Measurements from ENCODE around the gene MYOZ3.

MYOZ3 gene

GRCh38 chr5:150653145-150653761 is 7.8 kb upstream of the MYOZ3 start:
- 87 to 94% methylated on average over 4 of the region's 5 CpGs for WGBS, 2 experiments (ENCODE audit: insufficient coverage in 2 of 2)
- H3K4me1 ChIP-seq (ENCODE audit: control insufficient read depth, insufficient read depth, low read length, poor library complexity, severe bottlenecking) = peaks cover 16% of the 10 kb centered on the region
- H3K27ac ChIP-seq (ENCODE audit: low read depth, low read length, severe bottlenecking) = no peak overlapping the region
- H3K4me3 ChIP-seq (ENCODE audit: extremely low read depth, insufficient read depth, low read length, poor library complexity, severe bottlenecking) = no peak overlapping the region
- peaks cover 53% of the 10 kb centered on the region for H3K36me3 ChIP-seq (ENCODE audit: control insufficient read depth, insufficient read depth, low read length)
- peaks cover 5% of the 10 kb centered on the region for H3K9me3 ChIP-seq (ENCODE audit: control insufficient read depth, low read length)

- Histone ChIP-seq H3K27ac (ENCODE audit: low read depth, low read length, severe bottlenecking) (no peak overlapping the region), H3K36me3 (ENCODE audit: control insufficient read depth, insufficient read depth, low read length) (peaks cover 46% of the 10 kb centered on the region), H3K4me3 (ENCODE audit: extremely low read depth, insufficient read depth, low read length, poor library complexity, severe bottlenecking) (no peak overlapping the region), H3K4me1 (ENCODE audit: control insufficient read depth, insufficient read depth, low read length, poor library complexity, severe bottlenecking) (peaks cover 19% of the 10 kb centered on the region), H3K9me3 (ENCODE audit: control insufficient read depth, low read length) (peaks cover 6% of the 10 kb centered on the region)
- 100% methylated on average over 1 of the region's 2 CpGs for WGBS, 2 experiments (ENCODE audit: insufficient coverage in 2 of 2)
Observed at GRCh38 chr5:150653762-150654556, 7.1 kb upstream of the MYOZ3 start.

GRCh38 chr5:150655221-150655620 is 5.8 kb upstream of the MYOZ3 start:
- 87 to 95% methylated on average over 3 of the region's 3 CpGs for WGBS, 2 experiments (ENCODE audit: insufficient coverage in 2 of 2)
- Histone ChIP-seq H3K4me3 (ENCODE audit: extremely low read depth, insufficient read depth, low read length, poor library complexity, severe bottlenecking) (no peak overlapping the region), H3K27ac (ENCODE audit: low read depth, low read length, severe bottlenecking) (no peak overlapping the region), H3K36me3 (ENCODE audit: control insufficient read depth, insufficient read depth, low read length) (peaks cover 33% of the 10 kb centered on the region), H3K9me3 (ENCODE audit: control insufficient read depth, low read length) (peaks cover 6% of the 10 kb centered on the region), H3K4me1 (ENCODE audit: control insufficient read depth, insufficient read depth, low read length, poor library complexity, severe bottlenecking) (peaks cover 24% of the 10 kb centered on the region)

GRCh38 chr5:150656191-150657132 is 4.6 kb upstream of the MYOZ3 start:
- H3K4me3 ChIP-seq (ENCODE audit: extremely low read depth, insufficient read depth, low read length, poor library complexity, severe bottlenecking) = peak overlapping the region; percentile 47
- peaks cover 28% of the 10 kb centered on the region for H3K4me1 ChIP-seq (ENCODE audit: control insufficient read depth, insufficient read depth, low read length, poor library complexity, severe bottlenecking)
- peaks cover 6% of the 10 kb centered on the region for H3K9me3 ChIP-seq (ENCODE audit: control insufficient read depth, low read length)
- H3K36me3 ChIP-seq (ENCODE audit: control insufficient read depth, insufficient read depth, low read length) = peaks cover 21% of the 10 kb centered on the region
- no peak overlapping the region for H3K27ac ChIP-seq (ENCODE audit: low read depth, low read length, severe bottlenecking)
- WGBS, 2 experiments (ENCODE audit: insufficient coverage in 2 of 2) = 2 to 4% methylated on average over 44 to 83 of the region's 99 CpGs

- Histone ChIP-seq H3K4me1 (ENCODE audit: control insufficient read depth, insufficient read depth, low read length, poor library complexity, severe bottlenecking) (peaks cover 19% of the 10 kb centered on the region), H3K4me3 (ENCODE audit: extremely low read depth, insufficient read depth, low read length, poor library complexity, severe bottlenecking) (no peak overlapping the region), H3K36me3 (ENCODE audit: control insufficient read depth, insufficient read depth, low read length) (peaks cover 8% of the 10 kb centered on the region), H3K9me3 (ENCODE audit: control insufficient read depth, low read length) (peaks cover 6% of the 10 kb centered on the region), H3K27ac (ENCODE audit: low read depth, low read length, severe bottlenecking) (no peak overlapping the region)
- 96 to 100% methylated on average over 2 to 4 of the region's 4 CpGs for WGBS, 2 experiments (ENCODE audit: insufficient coverage in 2 of 2)
Observed at GRCh38 chr5:150658121-150658520, 2.9 kb upstream of the MYOZ3 start.

GRCh38 chr5:150658699-150659265 is 2.3 kb upstream of the MYOZ3 start:
- peaks cover 8% of the 10 kb centered on the region for H3K36me3 ChIP-seq (ENCODE audit: control insufficient read depth, insufficient read depth, low read length)
- H3K9me3 ChIP-seq (ENCODE audit: control insufficient read depth, low read length) = peaks cover 6% of the 10 kb centered on the region
- H3K4me3 ChIP-seq (ENCODE audit: extremely low read depth, insufficient read depth, low read length, poor library complexity, severe bottlenecking) = no peak overlapping the region
- 63% methylated on average over 3 of the region's 3 CpGs for WGBS, 2 experiments (ENCODE audit: insufficient coverage in 2 of 2)
- no peak overlapping the region for H3K27ac ChIP-seq (ENCODE audit: low read depth, low read length, severe bottlenecking)
- H3K4me1 ChIP-seq (ENCODE audit: control insufficient read depth, insufficient read depth, low read length, poor library complexity, severe bottlenecking) = peaks cover 19% of the 10 kb centered on the region

GRCh38 chr5:150659360-150660107 is 1.5 kb upstream of the MYOZ3 start:
- Histone ChIP-seq H3K4me3 (ENCODE audit: extremely low read depth, insufficient read depth, low read length, poor library complexity, severe bottlenecking) (no peak overlapping the region), H3K9me3 (ENCODE audit: control insufficient read depth, low read length) (peaks cover 6% of the 10 kb centered on the region), H3K27ac (ENCODE audit: low read depth, low read length, severe bottlenecking) (no peak overlapping the region), H3K36me3 (ENCODE audit: control insufficient read depth, insufficient read depth, low read length) (peaks cover under 1% of the 10 kb centered on the region), H3K4me1 (ENCODE audit: control insufficient read depth, insufficient read depth, low read length, poor library complexity, severe bottlenecking) (peaks cover 19% of the 10 kb centered on the region)
- WGBS, 2 experiments (ENCODE audit: insufficient coverage in 2 of 2) = 95 to 97% methylated on average over 7 to 11 of the region's 11 CpGs

- Histone ChIP-seq H3K4me1 (ENCODE audit: control insufficient read depth, insufficient read depth, low read length, poor library complexity, severe bottlenecking) (peaks cover 19% of the 10 kb centered on the region), H3K27ac (ENCODE audit: low read depth, low read length, severe bottlenecking) (peak overlapping the region; percentile 71), H3K4me3 (ENCODE audit: extremely low read depth, insufficient read depth, low read length, poor library complexity, severe bottlenecking) (no peak overlapping the region), H3K36me3 (ENCODE audit: control insufficient read depth, insufficient read depth, low read length) (no peaks in the 10 kb centered on the region), H3K9me3 (ENCODE audit: control insufficient read depth, low read length) (peaks cover 6% of the 10 kb centered on the region)
- WGBS, 2 experiments (ENCODE audit: insufficient coverage in 2 of 2) = 86 to 94% methylated on average over 3 of the region's 4 CpGs
Observed at GRCh38 chr5:150660108-150660831, 781 bp upstream of the MYOZ3 start.

GRCh38 chr5:150661821-150662596 is 958 bp downstream of the MYOZ3 start:
- no peak overlapping the region for H3K27ac ChIP-seq (ENCODE audit: low read depth, low read length, severe bottlenecking)
- peaks cover 6% of the 10 kb centered on the region for H3K9me3 ChIP-seq (ENCODE audit: control insufficient read depth, low read length)
- H3K4me1 ChIP-seq (ENCODE audit: control insufficient read depth, insufficient read depth, low read length, poor library complexity, severe bottlenecking) = peaks cover 14% of the 10 kb centered on the region
- no peak overlapping the region for H3K4me3 ChIP-seq (ENCODE audit: extremely low read depth, insufficient read depth, low read length, poor library complexity, severe bottlenecking)
- H3K36me3 ChIP-seq (ENCODE audit: control insufficient read depth, insufficient read depth, low read length) = no peaks in the 10 kb centered on the region
- 89 to 98% methylated on average over 7 to 8 of the region's 10 CpGs for WGBS, 2 experiments (ENCODE audit: insufficient coverage in 2 of 2)

Data from mesodermal cell (in vitro differentiated cells).